Coronary artery (tissue), 2 donors: ENCODE measurements around the gene STX1B.
"Not testable (repeated sequence)": the region's sequence is repeated elsewhere in the genome, so short reads cannot be mapped to it uniquely, and the experiment has no call there.

ENCODE experiments used
- DNase-seq: peaks from one replicate; pipeline ENCODE4 v3.0.0-alpha.2; 2017; ENCODE audit warnings: low spot score
- H3K27ac ChIP-seq, 2 donors: fragments of 200-600 bp; sonication (generic); one replicate each; pipeline ENCODE4 v1.5.1; 2016 to 2019
- H3K4me3 ChIP-seq: fragments of 200-600 bp; sonication (generic); 2 replicates; pipeline ENCODE4 v1.5.1; 2016; ENCODE audit warnings: mild to moderate bottlenecking, moderate library complexity
- CTCF ChIP-seq: fragments of 200-600 bp; sonication (generic); IDR thresholded peaks from one replicate; pipeline ENCODE4 v1.5.1; 2019; ENCODE audit warnings: antibody characterized with exemption

STX1B gene

GRCh38 chr16:31016018-31016417 is 5.6 kb upstream of the STX1B start:
- Histone ChIP-seq H3K4me3 (no peak overlapping the region), H3K27ac (no peak overlapping the region)
- no peak for DNase-seq
- TF ChIP-seq CTCF = no peak

DNA sequence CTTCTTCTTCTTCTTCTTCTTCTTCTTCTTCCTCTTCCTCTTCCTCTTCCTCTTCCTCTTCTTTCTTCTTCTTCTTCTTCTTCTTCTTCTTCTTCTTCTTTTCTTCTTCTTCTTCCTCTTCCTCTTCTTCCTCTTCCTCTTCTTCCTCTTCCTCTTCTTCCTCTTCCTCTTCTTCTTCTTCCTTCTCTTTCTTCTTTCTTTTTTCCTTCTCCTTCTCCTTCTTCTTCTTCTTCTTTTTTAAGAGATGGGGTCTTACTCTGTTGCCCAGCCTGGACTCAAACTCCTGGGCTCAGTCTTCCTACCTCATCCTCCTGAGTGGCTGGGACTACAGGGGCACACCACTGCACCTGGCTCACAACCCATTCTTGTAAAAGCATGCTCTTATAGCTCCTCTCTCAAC is 2.9 kb upstream of the STX1B start:
- not testable (repeated sequence) for H3K4me3 ChIP-seq, H3K27ac ChIP-seq, DNase-seq

- not testable (repeated sequence) for H3K4me3 ChIP-seq, DNase-seq, H3K27ac ChIP-seq
These were observed 1.4 kb upstream of the STX1B start for GRCh38 chr16:31011815-31012214.

GRCh38 chr16:31009894-31010584 is 399 bp downstream of the STX1B start:
- no peak for TF ChIP-seq CTCF
- no peak for DNase-seq
- peak overlapping the region; percentile 38 for H3K4me3 ChIP-seq
- H3K27ac ChIP-seq = no peak overlapping the region

- Histone ChIP-seq H3K4me3 (no peak overlapping the region), H3K27ac (no peak overlapping the region)
- DNase-seq = no peak
- TF ChIP-seq CTCF = no peak
These were observed 1.3 kb downstream of the STX1B start for GRCh38 chr16:31009120-31009519.

GRCh38 chr16:31008551-31008950 is 1.9 kb downstream of the STX1B start:
- Histone ChIP-seq H3K4me3 (no peak overlapping the region), H3K27ac (no peak overlapping the region)
- TF ChIP-seq CTCF = no peak
- DNase-seq = no peak

- no peak for DNase-seq
- no peak overlapping the region for H3K4me3 ChIP-seq
- TF ChIP-seq CTCF = no peak
- H3K27ac ChIP-seq = no peak overlapping the region
These were observed 2.3 kb downstream of the STX1B start for GRCh38 chr16:31008149-31008548.

- no peak for DNase-seq
- Histone ChIP-seq H3K4me3 (no peak overlapping the region), H3K27ac (no peak overlapping the region)
- TF ChIP-seq CTCF = no peak
These were observed 2.8 kb downstream of the STX1B start for GRCh38 chr16:31007684-31008083.
